Activated CD8-positive, alpha-beta T cell treated with anti-CD3 and anti-CD28 coated beads for 36 hours (primary cell): ENCODE measurements around the gene YWHAE. TPM values are rescaled to one million over a fixed set of nuclear protein-coding genes. Genes with fewer than 3 reads are reported as not detected.
A peak's percentile ranks its signal among the peaks of the same experiment; 100 is the strongest.
"Not testable (repeated sequence)": the region's sequence is repeated elsewhere in the genome, so short reads cannot be mapped to it uniquely, and the experiment has no call there.

Source experiments
- ATAC-seq: fragments of 200-7000 bp; cut with Tn5 transposase; one replicate; pipeline ENCODE4 v1.10.0; 2021; ENCODE audit warnings: mild to moderate bottlenecking, moderate library complexity
- CTCF ChIA-PET: fragments of 350-600 bp; sonication (Branson Sonifier 250); formaldehyde crosslinking; loops from one replicate; lab custom pipeline; 2021; ENCODE audit warnings: antibody characterized with exemption; lab: Charles Lee
- POLR2A ChIA-PET: fragments of 350-600 bp; sonication (Branson Sonifier 250); formaldehyde crosslinking; loops from one replicate; lab custom pipeline; 2021; ENCODE audit warnings: antibody characterized with exemption; lab: Charles Lee
- DNase-seq: peaks from one replicate; pipeline ENCODE4 v3.0.0-alpha.2; 2020
- H3K27ac Mint-ChIP-seq: one replicate; pipeline ENCODE4 v1.8.0; 2021; ENCODE audit warnings: mild to moderate bottlenecking, mixed read lengths
- H3K27me3 Mint-ChIP-seq: one replicate; pipeline ENCODE4 v1.8.0; 2021; ENCODE audit warnings: mixed read lengths
- H3K36me3 Mint-ChIP-seq: one replicate; pipeline ENCODE4 v1.8.0; 2021; ENCODE audit warnings: low read depth, mixed read lengths
- H3K4me1 Mint-ChIP-seq: one replicate; pipeline ENCODE4 v1.8.0; 2021; ENCODE audit warnings: low read depth, mixed read lengths
- H3K4me3 Mint-ChIP-seq: one replicate; pipeline ENCODE4 v1.8.0; 2021; ENCODE audit warnings: mild to moderate bottlenecking, moderate library complexity, mixed read lengths
- H3K9me3 Mint-ChIP-seq: one replicate; pipeline ENCODE4 v1.8.0; 2021; ENCODE audit warnings: mixed read lengths
- intact Hi-C: fragments of 100-400 bp; cut with micrococcal nuclease; formaldehyde crosslinking; loops from one replicate; pipeline ENCODE4 v1.10.0; 2022
- total RNA-seq, 2 experiments: library from RNA; stranded (reverse); gene quantifications; one replicate each; pipeline ENCODE4 v1.2.3, GENCODE V29; 2021
- TF ChIP-seq, protein P1 (sequence below): fragments of 200-600 bp; IDR thresholded peaks from one replicate; pipeline ENCODE4 v1.8.0; 2022; ENCODE audit warnings: antibody characterized with exemption, mild to moderate bottlenecking

The YWHAE gene
- 100 to 1,000 TPM; 425 to 440 TPM for total RNA-seq

- DNase-seq (peak; percentile 98), ATAC-seq (peak; percentile 93)
- Mint-ChIP-seq H3K9me3 (no peaks in the 10 kb centered on the region), H3K4me1 (peaks cover 28% of the 10 kb centered on the region), H3K27me3 (no peaks in the 10 kb centered on the region), H3K36me3 (peaks cover 43% of the 10 kb centered on the region), H3K4me3 (peak within 1 kb of the TSS; percentile 100), H3K27ac (peak within 1 kb of the TSS; percentile 100)
- ChIA-PET POLR2A (interaction anchor here (0.6 to 2.6 kb wide), 21 partner anchors 10 to 172 kb away, joined by 3 to 16 read pairs (median 5); partner anchors contain the start of genes CRK and INPP5K), CTCF (interaction anchor here (0.7 to 2.5 kb wide), 7 partner anchors 8 to 140 kb away, joined by 3 to 21 read pairs (median 3); no protein-coding TSS in a partner anchor)
- intact Hi-C loops: no loop called here
- TF ChIP-seq, protein P1, sequence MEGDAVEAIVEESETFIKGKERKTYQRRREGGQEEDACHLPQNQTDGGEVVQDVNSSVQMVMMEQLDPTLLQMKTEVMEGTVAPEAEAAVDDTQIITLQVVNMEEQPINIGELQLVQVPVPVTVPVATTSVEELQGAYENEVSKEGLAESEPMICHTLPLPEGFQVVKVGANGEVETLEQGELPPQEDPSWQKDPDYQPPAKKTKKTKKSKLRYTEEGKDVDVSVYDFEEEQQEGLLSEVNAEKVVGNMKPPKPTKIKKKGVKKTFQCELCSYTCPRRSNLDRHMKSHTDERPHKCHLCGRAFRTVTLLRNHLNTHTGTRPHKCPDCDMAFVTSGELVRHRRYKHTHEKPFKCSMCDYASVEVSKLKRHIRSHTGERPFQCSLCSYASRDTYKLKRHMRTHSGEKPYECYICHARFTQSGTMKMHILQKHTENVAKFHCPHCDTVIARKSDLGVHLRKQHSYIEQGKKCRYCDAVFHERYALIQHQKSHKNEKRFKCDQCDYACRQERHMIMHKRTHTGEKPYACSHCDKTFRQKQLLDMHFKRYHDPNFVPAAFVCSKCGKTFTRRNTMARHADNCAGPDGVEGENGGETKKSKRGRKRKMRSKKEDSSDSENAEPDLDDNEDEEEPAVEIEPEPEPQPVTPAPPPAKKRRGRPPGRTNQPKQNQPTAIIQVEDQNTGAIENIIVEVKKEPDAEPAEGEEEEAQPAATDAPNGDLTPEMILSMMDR: no peak
Measured at GRCh38 chr17:1399679-1400512, at the start of gene YWHAE. Gene YWHAE (minus strand): TSS chr17:1400222. CDS start chr17:1400110, 112 bp downstream.

DNA sequence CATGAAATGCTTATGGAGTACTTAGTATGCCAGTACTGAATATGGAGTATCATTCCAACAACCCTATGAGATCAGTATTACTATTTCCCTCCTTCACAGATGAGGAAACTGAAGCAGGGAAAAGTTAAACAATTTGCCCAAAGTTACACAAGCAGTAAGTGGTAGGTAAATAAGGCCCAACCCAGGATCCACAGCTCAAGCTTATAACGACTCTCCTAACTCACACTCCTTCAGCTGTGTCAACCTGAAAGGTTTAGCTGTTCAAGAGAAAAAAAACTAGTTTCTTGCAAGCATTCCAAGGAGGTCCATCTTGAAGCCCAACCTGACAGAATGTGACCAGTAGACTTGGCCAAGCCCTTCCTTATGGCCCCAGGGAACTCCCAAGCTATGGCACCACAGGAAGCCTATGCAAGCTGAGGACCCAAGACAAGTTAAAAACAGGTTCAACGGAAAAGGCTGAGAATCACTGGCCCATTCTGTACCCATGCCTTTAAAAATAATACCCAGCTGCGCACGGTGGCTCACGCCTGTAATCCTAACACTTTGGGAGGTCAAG is 49.5 kb upstream of the YWHAE start:
- POLR2A ChIA-PET: interaction anchor here (0.6 to 1.0 kb wide), 2 partner anchors 10 to 50 kb away, joined by 3 read pairs; no protein-coding TSS in a partner anchor
- no peak overlapping the region for H3K27ac Mint-ChIP-seq
- no peaks in the 10 kb centered on the region for H3K9me3 Mint-ChIP-seq
- no peak for DNase-seq
- CTCF ChIA-PET: interaction anchor here (1.4 kb wide), 1 partner anchor 84 kb away, joined by 5 read pairs; no protein-coding TSS in a partner anchor
- H3K27me3 Mint-ChIP-seq: no peaks in the 10 kb centered on the region
- H3K36me3 Mint-ChIP-seq: peaks cover 20% of the 10 kb centered on the region
- H3K4me1 Mint-ChIP-seq: peaks cover 48% of the 10 kb centered on the region
- intact Hi-C loops: no loop called here
- TF ChIP-seq, protein P1: no peak
- ATAC-seq: no peak
- no peak overlapping the region for H3K4me3 Mint-ChIP-seq

GRCh38 chr17:1447052-1447451 is 47.0 kb upstream of the YWHAE start:
- CTCF ChIA-PET: interaction anchor here (0.6 to 1.8 kb wide), 2 partner anchors 82 kb away, joined by 3 to 5 read pairs; no protein-coding TSS in a partner anchor
- Mint-ChIP-seq H3K27me3 (no peaks in the 10 kb centered on the region), H3K9me3 (no peaks in the 10 kb centered on the region), H3K27ac (no peak overlapping the region), H3K36me3 (peaks cover 9% of the 10 kb centered on the region), H3K4me3 (no peak overlapping the region), H3K4me1 (peaks cover 33% of the 10 kb centered on the region)
- intact Hi-C loops: no loop called here
- no peak for ATAC-seq
- TF ChIP-seq, protein P1: no peak
- DNase-seq: no peak
- POLR2A ChIA-PET: interaction anchor here (0.9 kb wide), 1 partner anchor 8 kb away, joined by 5 read pairs; the partner anchor contains the start of gene CRK

- Mint-ChIP-seq H3K9me3 (no peaks in the 10 kb centered on the region), H3K4me1 (peaks cover 31% of the 10 kb centered on the region), H3K27me3 (no peaks in the 10 kb centered on the region), H3K36me3 (peaks cover 9% of the 10 kb centered on the region), H3K4me3 (no peak overlapping the region), H3K27ac (no peak overlapping the region)
- TF ChIP-seq, protein P1: no peak
- CTCF ChIA-PET: interaction anchor here (1.8 kb wide), 1 partner anchor 81 kb away, joined by 5 read pairs; no protein-coding TSS in a partner anchor
- POLR2A ChIA-PET: no interaction called here
- DNase-seq (no peak), ATAC-seq (no peak)
- intact Hi-C loops: no loop called here
Measured at GRCh38 chr17:1446201-1446600, 46.2 kb upstream of the YWHAE start.

- H3K4me1 Mint-ChIP-seq: peaks cover 31% of the 10 kb centered on the region
- intact Hi-C loops, POLR2A ChIA-PET: not testable (repeated sequence)
Measured at GRCh38 chr17:1445695-1446094, 45.7 kb upstream of the YWHAE start.

DNA sequence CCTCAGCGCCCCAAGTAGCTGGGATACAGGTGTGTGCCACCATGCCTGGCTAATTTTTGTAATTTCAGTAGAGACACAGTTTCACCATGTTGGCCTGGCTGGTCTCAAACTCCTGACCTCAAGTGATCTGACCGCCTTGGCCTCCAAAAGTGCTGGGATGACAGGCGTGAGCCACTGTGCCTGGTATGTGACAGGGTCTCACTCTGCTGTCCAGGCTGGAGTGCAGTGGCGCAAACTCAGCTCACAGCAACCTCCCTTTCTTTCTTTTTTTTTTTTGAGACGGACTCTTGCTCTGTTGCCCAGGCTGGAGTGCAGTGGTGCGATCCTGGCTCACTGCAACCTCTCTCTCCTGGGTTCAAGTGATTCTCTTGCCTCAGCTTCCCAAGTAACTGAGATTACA is 42.7 kb upstream of the YWHAE start:
- H3K36me3 Mint-ChIP-seq, intact Hi-C loops, ATAC-seq, H3K27me3 Mint-ChIP-seq, H3K27ac Mint-ChIP-seq, CTCF ChIA-PET, DNase-seq, H3K9me3 Mint-ChIP-seq, H3K4me3 Mint-ChIP-seq: not testable (repeated sequence)
- H3K4me1 Mint-ChIP-seq: peaks cover 25% of the 10 kb centered on the region
- POLR2A ChIA-PET: interaction anchor here (0.8 to 1.3 kb wide), 2 partner anchors 10 to 45 kb away, joined by 3 to 4 read pairs; no protein-coding TSS in a partner anchor

More at GRCh38 chr17:1445695-1446094, 45.7 kb upstream of the YWHAE start:
- ATAC-seq, H3K27ac Mint-ChIP-seq, H3K27me3 Mint-ChIP-seq, H3K4me3 Mint-ChIP-seq, H3K9me3 Mint-ChIP-seq, H3K36me3 Mint-ChIP-seq, DNase-seq: not testable (repeated sequence)
- CTCF ChIA-PET: interaction anchor here (1.8 kb wide), 1 partner anchor 81 kb away, joined by 5 read pairs; no protein-coding TSS in a partner anchor
